Activated CD4-positive, alpha-beta T cell treated with anti-CD3 and anti-CD28 coated beads for 4 hours (primary cell): ENCODE measurements around the gene BDNF.

Experiments used
- DNase-seq, 2 donors: peaks; one replicate each; pipeline ENCODE4 v3.0.0-alpha.2; 2020

BDNF gene

GRCh38 chr11:27625347-27625912 is 74.8 kb downstream of the BDNF start:
- no peak for DNase-seq

DNA sequence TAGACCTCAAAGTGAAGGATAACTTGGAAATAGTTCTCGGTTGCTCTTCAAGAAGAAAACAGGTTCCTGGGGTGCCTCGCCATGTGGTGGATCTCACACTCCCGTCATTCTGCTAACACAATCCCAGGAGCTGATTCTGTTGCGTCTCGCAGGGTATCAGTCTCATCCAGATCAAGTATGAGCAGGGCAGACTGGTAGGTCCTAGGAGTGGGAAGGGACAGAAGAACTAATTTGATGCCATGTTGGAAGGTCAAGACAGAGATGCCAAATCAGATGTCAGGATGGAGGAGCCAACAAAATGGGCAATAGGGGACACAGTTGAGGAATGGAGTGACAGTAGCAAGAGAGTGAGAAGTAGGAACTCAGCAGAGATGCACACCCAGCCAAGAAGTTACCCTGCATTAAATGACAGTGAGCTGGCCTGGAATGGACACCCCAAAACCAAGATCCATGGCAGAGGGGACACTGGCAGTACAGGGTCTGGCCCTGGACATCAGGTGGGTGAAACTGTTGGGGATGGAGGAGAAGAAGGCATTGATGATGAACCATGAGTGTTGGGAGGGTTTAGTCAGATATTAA is 76.2 kb downstream of the BDNF start:
- DNase-seq, result no peak

GRCh38 chr11:27622541-27623300 is 77.5 kb downstream of the BDNF start:
- DNase-seq, result no peak

DNA sequence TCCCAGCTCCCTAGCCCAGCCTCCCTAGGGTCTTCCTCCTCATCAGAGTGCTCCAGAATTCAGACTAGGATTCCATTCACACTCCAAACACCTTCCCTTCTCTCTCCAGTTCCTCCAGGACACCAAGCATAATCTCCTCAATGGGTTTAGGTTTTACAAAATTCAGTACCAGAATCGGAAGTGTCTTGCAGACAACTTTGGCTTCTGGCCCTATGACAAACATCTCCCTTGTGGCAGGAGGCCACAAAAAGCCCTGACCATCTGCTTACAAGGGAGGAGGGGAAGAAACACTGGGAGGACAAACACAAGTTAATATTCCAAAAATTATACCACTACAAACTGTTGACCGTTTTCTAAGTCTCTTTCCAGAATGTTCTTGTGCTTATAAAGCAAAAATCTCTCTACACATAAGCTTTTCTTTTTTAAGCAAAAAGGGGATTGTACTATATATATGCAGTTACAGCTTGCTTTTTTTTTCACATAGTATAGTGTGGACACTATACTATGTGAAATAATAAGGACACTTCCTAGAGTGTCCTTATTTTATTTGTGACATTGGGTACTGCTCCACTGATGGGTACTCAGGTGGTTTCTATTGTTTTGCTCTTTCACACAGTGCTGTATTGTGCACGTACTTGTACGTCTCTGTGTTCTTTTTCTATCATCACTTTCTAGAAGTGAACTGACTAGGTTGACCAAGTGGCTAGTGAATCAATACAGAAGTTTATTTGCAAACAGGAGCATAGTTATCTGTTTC is 78.7 kb downstream of the BDNF start:
- no peak for DNase-seq

DNA sequence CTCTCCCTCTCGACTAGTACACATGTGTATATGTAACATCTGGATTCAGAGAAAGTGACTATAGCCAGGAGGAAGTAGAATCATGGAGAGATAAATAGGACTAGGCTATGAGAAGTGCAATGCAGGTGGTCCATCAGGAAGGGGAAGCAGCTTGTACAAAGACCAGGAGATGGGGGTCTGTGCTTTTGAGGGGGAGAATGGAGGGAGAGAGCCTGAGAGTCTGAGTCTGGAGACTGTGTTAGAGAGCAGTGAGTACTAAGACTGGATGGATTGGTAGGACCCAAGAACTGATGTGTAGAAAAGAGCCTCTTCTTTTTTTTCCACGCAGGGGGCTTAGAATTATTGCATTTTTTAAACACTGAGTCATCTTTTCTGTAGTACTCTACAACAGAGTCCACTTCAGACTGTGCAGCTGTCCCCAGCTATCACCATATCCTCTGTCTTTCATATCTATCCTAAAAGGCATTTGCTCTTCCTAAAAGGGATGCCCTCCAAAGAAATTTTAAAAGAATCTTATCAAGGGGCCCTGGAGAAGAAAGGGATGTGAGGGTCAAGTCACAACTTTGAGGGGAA is 80.4 kb downstream of the BDNF start:
- DNase-seq, result no peak

GRCh38 chr11:27619039-27619574 is 81.1 kb downstream of the BDNF start:
- DNase-seq, result no peak

DNA sequence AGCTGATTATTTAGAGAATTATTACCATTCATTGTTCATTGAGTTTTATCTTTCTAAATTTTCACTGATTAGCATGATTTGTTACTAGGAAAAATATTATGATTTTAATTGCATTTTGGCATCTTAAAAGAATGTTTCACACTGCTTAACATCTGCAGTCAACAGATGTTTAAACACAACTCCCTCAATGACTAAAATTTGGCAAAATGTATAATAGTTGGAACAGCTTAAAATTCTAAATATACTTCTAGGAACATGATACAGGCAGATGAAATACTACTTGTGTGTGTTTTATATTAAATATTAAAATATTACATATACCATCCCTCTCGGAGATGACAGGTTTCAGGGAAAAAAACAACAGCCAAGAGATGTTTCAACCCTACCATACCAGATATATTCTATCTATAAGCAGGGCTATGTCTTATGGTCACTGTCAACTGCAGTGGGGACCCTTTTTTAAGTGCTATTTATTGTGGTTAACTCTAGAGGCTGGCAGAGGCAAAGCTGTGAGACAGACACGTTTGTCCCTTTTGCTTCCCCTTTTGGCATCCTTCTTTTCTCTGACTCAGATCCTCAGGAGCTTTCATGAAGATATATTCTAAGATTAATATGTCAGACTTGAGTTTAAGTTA is 81.9 kb downstream of the BDNF start:
- no peak for DNase-seq

DNA sequence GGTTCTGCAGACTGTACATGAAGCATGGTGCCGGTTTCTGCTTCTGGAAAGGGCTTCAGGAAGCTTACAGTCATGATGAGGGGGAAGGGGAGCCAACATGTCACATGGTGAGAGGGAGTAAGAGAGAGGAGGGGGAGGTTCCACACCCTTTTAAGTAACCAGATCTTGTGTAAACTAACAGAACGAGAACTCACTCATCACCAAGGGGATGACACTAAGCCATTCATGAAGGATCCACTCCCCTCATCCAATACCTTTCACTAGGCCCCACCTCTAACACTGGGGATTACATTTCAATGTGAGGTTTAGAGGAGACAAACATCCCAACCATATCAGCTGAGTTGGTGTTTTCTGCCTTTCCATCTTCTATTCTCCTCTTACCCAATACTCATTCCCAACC is 83.5 kb downstream of the BDNF start:
- no peak for DNase-seq

- no peak for DNase-seq
Measured at GRCh38 chr11:27615833-27616232, 84.4 kb downstream of the BDNF start.

- DNase-seq, result no peak
Measured at GRCh38 chr11:27614092-27614491, 86.2 kb downstream of the BDNF start.

- no peak for DNase-seq
Measured at GRCh38 chr11:27612932-27613880, 87.0 kb downstream of the BDNF start.

DNA sequence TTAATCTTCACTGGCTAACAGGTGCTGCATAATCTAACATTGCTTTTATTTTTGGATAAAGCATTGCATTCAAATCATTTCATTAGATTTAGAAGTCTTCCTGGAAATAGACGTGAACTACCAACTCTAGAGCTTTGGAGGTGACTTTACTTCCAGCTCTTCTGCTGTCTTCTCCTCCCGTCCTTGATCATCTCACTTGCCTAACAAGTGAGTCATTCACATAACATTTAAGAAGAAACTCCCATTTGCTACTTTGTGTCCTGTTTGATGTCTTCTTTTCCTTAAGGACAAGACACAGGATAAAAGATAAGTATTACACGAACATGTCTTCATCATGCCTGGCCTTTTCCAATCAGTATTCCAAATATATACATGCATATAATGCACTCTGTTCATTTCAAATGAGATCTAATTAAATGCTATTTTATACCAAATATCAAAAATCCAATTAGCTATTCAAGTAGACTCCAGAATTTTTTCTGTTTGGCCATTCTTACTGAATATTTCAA is 88.3 kb downstream of the BDNF start:
- no peak for DNase-seq

GRCh38 chr11:27611390-27611789 is 88.9 kb downstream of the BDNF start:
- no peak for DNase-seq

DNA sequence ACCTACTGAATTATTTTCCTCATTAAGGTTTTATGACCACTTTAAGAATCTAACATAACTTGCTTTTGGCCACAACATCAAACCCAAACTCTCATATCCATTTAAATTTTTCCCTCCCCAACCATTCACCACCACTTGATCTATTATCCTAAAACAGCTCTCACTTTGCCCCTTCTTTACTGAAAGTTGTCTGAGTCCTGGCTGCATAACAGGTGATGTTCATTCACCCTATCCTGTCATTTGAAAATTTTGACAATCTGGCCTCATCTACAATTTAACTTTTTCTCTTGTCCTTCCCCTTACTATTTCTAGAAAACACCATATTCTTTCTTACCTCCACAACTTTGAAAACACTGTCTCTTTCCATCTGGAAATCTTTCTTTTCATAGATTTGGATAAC is 89.3 kb downstream of the BDNF start:
- no peak for DNase-seq

GRCh38 chr11:27610280-27610679 is 90.0 kb downstream of the BDNF start:
- no peak for DNase-seq

DNA sequence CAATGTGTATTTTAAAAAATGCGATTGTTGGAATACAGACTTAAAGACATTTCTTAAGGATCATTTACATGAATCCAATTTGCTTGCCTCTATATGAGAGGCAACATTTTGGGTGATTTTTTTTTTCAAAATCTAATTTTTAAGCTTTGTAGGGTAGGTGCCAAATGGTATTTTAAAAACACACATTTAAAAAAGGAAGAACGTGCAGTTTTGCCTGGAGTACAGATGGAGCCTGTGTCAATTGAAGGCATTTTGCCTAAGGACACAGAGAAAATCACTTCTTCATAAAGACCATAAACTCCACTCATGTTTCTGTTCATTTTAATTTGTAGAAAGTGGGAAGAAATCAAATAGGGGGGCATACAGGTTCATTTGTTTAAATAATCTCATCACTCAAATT is 91.3 kb downstream of the BDNF start:
- DNase-seq, result no peak

GRCh38 chr11:27605422-27605821 is 94.8 kb downstream of the BDNF start:
- DNase-seq, result no peak
